Ramos (cell line): ENCODE measurements around the gene LRP2.
"Not testable (repeated sequence)": the region's sequence is repeated elsewhere in the genome, so short reads cannot be mapped to it uniquely, and the experiment has no call there.

Source experiments
- in situ Hi-C: fragments of 300-500 bp; cut with MboI; formaldehyde crosslinking; loops from one replicate; pipeline ENCODE4 v1.14.3; 2022; ENCODE audit warnings: low sequenced_read_pairs; ENCODE audit not compliant: unreplicated experiment

Gene LRP2

GRCh38 chr2:169303579-169304305, 58.6 kb downstream of the LRP2 start:
- in situ Hi-C loops = no loop called here

- in situ Hi-C loops = no loop called here
Measured at GRCh38 chr2:169302364-169302763, 60.0 kb downstream of the LRP2 start.

- in situ Hi-C loops = no loop called here
Measured at GRCh38 chr2:169301596-169302335, 60.6 kb downstream of the LRP2 start.

- in situ Hi-C loops = no loop called here
Measured at GRCh38 chr2:169300636-169301530, 61.5 kb downstream of the LRP2 start.

- in situ Hi-C loops = no loop called here
Measured at GRCh38 chr2:169298007-169298406, 64.3 kb downstream of the LRP2 start.

GRCh38 chr2:169294001-169294675, 68.2 kb downstream of the LRP2 start:
- in situ Hi-C loops = no loop called here

GRCh38 chr2:169291517-169291916, 70.8 kb downstream of the LRP2 start:
- in situ Hi-C loops = no loop called here

GRCh38 chr2:169290433-169290832, 71.9 kb downstream of the LRP2 start:
- in situ Hi-C loops = no loop called here

GRCh38 chr2:169287666-169288065, 74.7 kb downstream of the LRP2 start:
- in situ Hi-C loops = no loop called here

- in situ Hi-C loops = no loop called here
Measured at GRCh38 chr2:169286624-169287231, 75.6 kb downstream of the LRP2 start.

- in situ Hi-C loops = no loop called here
Measured at GRCh38 chr2:169285531-169286235, 76.7 kb downstream of the LRP2 start.

- in situ Hi-C loops = no loop called here
Measured at GRCh38 chr2:169280502-169280901, 81.8 kb downstream of the LRP2 start.

- in situ Hi-C loops = no loop called here
Measured at GRCh38 chr2:169275696-169276444, 86.5 kb downstream of the LRP2 start.

- in situ Hi-C loops = no loop called here
Measured at GRCh38 chr2:169272010-169272409, 90.3 kb downstream of the LRP2 start.

GRCh38 chr2:169270574-169270973, 91.8 kb downstream of the LRP2 start:
- in situ Hi-C loops = not testable (repeated sequence)

- in situ Hi-C loops = no loop called here
Measured at GRCh38 chr2:169265591-169265990, 96.7 kb downstream of the LRP2 start.

GRCh38 chr2:169260846-169261642, 101.3 kb downstream of the LRP2 start:
- in situ Hi-C loops = no loop called here

GRCh38 chr2:169260246-169260645, 102.1 kb downstream of the LRP2 start:
- in situ Hi-C loops = no loop called here
